Keratinocyte (primary cell): Measurements from ENCODE around the gene HOXD8. TPM values are rescaled to one million over a fixed set of nuclear protein-coding genes. Genes with fewer than 3 reads are reported as not detected.

Experiments used
- DNase-seq: peaks from one replicate; pipeline ENCODE4 v3.0.0-alpha.2; 2011; ENCODE audit warnings: low read depth, missing footprints, low spot score
- FAIRE-seq: peaks from 2 replicates; lab custom pipeline; 2011; peaks lifted over from hg19 to GRCh38; lab: Jason Lieb, UNC
- H2AFZ ChIP-seq: 2 replicates; pipeline ENCODE4 v1.6.0; 2012; ENCODE audit warnings: low read length, control low read depth, inconsistent platforms; ENCODE audit not compliant: control insufficient read depth
- H3K27ac ChIP-seq: 2 replicates; pipeline ENCODE4 v1.5.1; 2011; ENCODE audit warnings: low read length; ENCODE audit not compliant: control insufficient read depth, insufficient read depth
- H3K27me3 ChIP-seq: 3 replicates; pipeline ENCODE4 v1.6.0; 2011; ENCODE audit warnings: low read length; ENCODE audit not compliant: control insufficient read depth, insufficient read depth; ENCODE audit errors: extremely low read depth
- H3K36me3 ChIP-seq, 2 experiments: 2 replicates in 1 of 2; 3 replicates in 1 of 2; pipeline ENCODE4 v1.5.1; 2011; ENCODE audit warnings: low read length in 2 of 2, mild to moderate bottlenecking in 1 of 2; ENCODE audit not compliant: control insufficient read depth in 2 of 2, insufficient read depth in 2 of 2; ENCODE audit errors: extremely low read depth in 1 of 2
- H3K4me1 ChIP-seq: 3 replicates; pipeline ENCODE4 v1.5.1; 2011; ENCODE audit warnings: low read length; ENCODE audit not compliant: control insufficient read depth, insufficient read depth; ENCODE audit errors: extremely low read depth
- H3K4me2 ChIP-seq: 3 replicates; pipeline ENCODE4 v1.6.0; 2011; ENCODE audit warnings: low read depth, low read length; ENCODE audit not compliant: control insufficient read depth, insufficient read depth; ENCODE audit errors: extremely low read depth
- H3K4me3 ChIP-seq, 3 experiments: fragments of 200-600 bp in 1 of 3; sonication (generic) in 1 of 3; 2 replicates in 2 of 3; 3 replicates in 1 of 3; pipeline ENCODE4 v1.5.1; 2011 to 2016; ENCODE audit warnings: low read length in 3 of 3, mild to moderate bottlenecking in 3 of 3, control low read depth in 2 of 3, inconsistent platforms in 1 of 3, low read depth in 1 of 3, mixed read lengths in 1 of 3, mixed run types in 1 of 3, moderate library complexity in 1 of 3; ENCODE audit not compliant: control insufficient read depth in 2 of 3, insufficient read depth in 2 of 3; ENCODE audit errors: extremely low read depth in 1 of 3
- H3K79me2 ChIP-seq: 2 replicates; pipeline ENCODE4 v1.6.0; 2012; ENCODE audit warnings: low read length; ENCODE audit not compliant: control insufficient read depth, insufficient read depth
- H3K9ac ChIP-seq: 3 replicates; pipeline ENCODE4 v1.6.0; 2011; ENCODE audit warnings: low read length; ENCODE audit not compliant: control insufficient read depth, insufficient read depth; ENCODE audit errors: extremely low read depth
- H3K9me1 ChIP-seq: 3 replicates; pipeline ENCODE4 v1.6.0; 2011; ENCODE audit warnings: low read length; ENCODE audit not compliant: control insufficient read depth, insufficient read depth; ENCODE audit errors: extremely low read depth
- H3K9me3 ChIP-seq: 2 replicates; pipeline ENCODE4 v1.5.1; 2012; ENCODE audit warnings: low read depth, low read length; ENCODE audit not compliant: control insufficient read depth
- H4K20me1 ChIP-seq: 3 replicates; pipeline ENCODE4 v1.6.0; 2011; ENCODE audit warnings: low read length; ENCODE audit not compliant: control insufficient read depth, insufficient read depth; ENCODE audit errors: extremely low read depth
- EZH2 ChIP-seq: IDR thresholded peaks from one replicate; pipeline ENCODE4 v1.6.1; 2012; ENCODE audit warnings: inconsistent platforms, mild to moderate bottlenecking, low read length, moderate library complexity
- dilution Hi-C: fragments of 300-500 bp; cut with MboI; formaldehyde crosslinking; loops from one replicate; pipeline ENCODE4 v1.7.0; 2020; ENCODE audit warnings: low sequenced_read_pairs; ENCODE audit not compliant: extremely low pct_ligation_motif_present
- polyA plus RNA-seq, 5 experiments: library from polyadenylated mRNA; depleted of rRNA in 3 of 5; stranded (reverse) in 3 of 5; stranded (forward) in 1 of 5; unstranded in 1 of 5; fragments of >200 nt; gene quantifications; 1 replicate in 1 of 5; 2 replicates in 3 of 5; 3 replicates in 1 of 5; pipeline versions ENCODE4 v1.2.1 to v1.2.3, GENCODE V29; 2011 to 2012; ENCODE audit warnings: missing spikeins in 2 of 5, low read depth in 1 of 5, low replicate concordance in 1 of 5
- TF ChIP-seq, protein P1 (sequence below), 3 experiments: IDR thresholded peaks in 1 of 3; conservative IDR thresholded peaks in 1 of 3; optimal IDR thresholded peaks in 1 of 3; 2 replicates in 2 of 3; 3 replicates in 1 of 3; pipeline versions ENCODE3 to v1.5.1; 2011; ENCODE audit warnings: low read length in 3 of 3, mild to moderate bottlenecking in 3 of 3, moderate library complexity in 2 of 3, control low read depth in 1 of 3, inconsistent platforms in 1 of 3; ENCODE audit not compliant: insufficient read depth in 2 of 3; ENCODE audit errors: extremely low read depth in 1 of 3

Gene HOXD8
- polyA plus RNA-seq, 1 donor (not counting 4 experiments of a cell fraction or from before 2014, with no cell fraction given) = not detected

- dilution Hi-C loops = no loop called here
- Histone ChIP-seq H3K79me2 (no peaks in the 10 kb centered on the region), H3K4me1 (no peaks in the 10 kb centered on the region), H2AFZ (no peak overlapping the region), H4K20me1 (no peaks in the 10 kb centered on the region), H3K4me2 (no peak overlapping the region), H3K4me3 (no peak overlapping the region), H3K9ac (no peak overlapping the region), H3K9me1 (no peaks in the 10 kb centered on the region), H3K9me3 (peaks cover 4% of the 10 kb centered on the region), H3K27ac (no peak overlapping the region), H3K27me3 (peaks cover 94% of the 10 kb centered on the region), H3K36me3 (no peaks in the 10 kb centered on the region)
- no peak for DNase-seq
- TF ChIP-seq EZH2 = no peak
- TF ChIP-seq, protein P1, sequence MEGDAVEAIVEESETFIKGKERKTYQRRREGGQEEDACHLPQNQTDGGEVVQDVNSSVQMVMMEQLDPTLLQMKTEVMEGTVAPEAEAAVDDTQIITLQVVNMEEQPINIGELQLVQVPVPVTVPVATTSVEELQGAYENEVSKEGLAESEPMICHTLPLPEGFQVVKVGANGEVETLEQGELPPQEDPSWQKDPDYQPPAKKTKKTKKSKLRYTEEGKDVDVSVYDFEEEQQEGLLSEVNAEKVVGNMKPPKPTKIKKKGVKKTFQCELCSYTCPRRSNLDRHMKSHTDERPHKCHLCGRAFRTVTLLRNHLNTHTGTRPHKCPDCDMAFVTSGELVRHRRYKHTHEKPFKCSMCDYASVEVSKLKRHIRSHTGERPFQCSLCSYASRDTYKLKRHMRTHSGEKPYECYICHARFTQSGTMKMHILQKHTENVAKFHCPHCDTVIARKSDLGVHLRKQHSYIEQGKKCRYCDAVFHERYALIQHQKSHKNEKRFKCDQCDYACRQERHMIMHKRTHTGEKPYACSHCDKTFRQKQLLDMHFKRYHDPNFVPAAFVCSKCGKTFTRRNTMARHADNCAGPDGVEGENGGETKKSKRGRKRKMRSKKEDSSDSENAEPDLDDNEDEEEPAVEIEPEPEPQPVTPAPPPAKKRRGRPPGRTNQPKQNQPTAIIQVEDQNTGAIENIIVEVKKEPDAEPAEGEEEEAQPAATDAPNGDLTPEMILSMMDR (optimal IDR thresholded peaks at IDR 0.05 in 1 of 3, IDR thresholded peaks at IDR 0.05 in 1 of 3, conservative IDR thresholded peaks at IDR 0.05 in 1 of 3; ENCODE audit: extremely low read depth in 1 of 3, insufficient read depth in 2 of 3, low read length in 3 of 3) = no peak
- no peak for FAIRE-seq
Measured at GRCh38 chr2:176134035-176134434, 4.5 kb downstream of the HOXD8 start.

GRCh38 chr2:176135035-176135440, 5.5 kb downstream of the HOXD8 start:
- dilution Hi-C loops = no loop called here
- H3K4me1 ChIP-seq = no peaks in the 10 kb centered on the region
- no peaks in the 10 kb centered on the region for H3K9me1 ChIP-seq
- H3K9me3 ChIP-seq = peaks cover 8% of the 10 kb centered on the region
- no peaks in the 10 kb centered on the region for H4K20me1 ChIP-seq
- H2AFZ ChIP-seq = no peak overlapping the region
- no peaks in the 10 kb centered on the region for H3K79me2 ChIP-seq
- TF ChIP-seq, protein P1 (optimal IDR thresholded peaks at IDR 0.05 in 1 of 3, IDR thresholded peaks at IDR 0.05 in 1 of 3, conservative IDR thresholded peaks at IDR 0.05 in 1 of 3; ENCODE audit: extremely low read depth in 1 of 3, insufficient read depth in 2 of 3, low read length in 3 of 3) = no peak
- TF ChIP-seq EZH2 = no peak
- DNase-seq = no peak
- H3K27ac ChIP-seq = no peak overlapping the region
- peaks cover 92% of the 10 kb centered on the region for H3K27me3 ChIP-seq
- no peak overlapping the region for H3K4me2 ChIP-seq
- H3K36me3 ChIP-seq = no peaks in the 10 kb centered on the region
- H3K4me3 ChIP-seq = no peak overlapping the region
- FAIRE-seq = no peak
- H3K9ac ChIP-seq = no peak overlapping the region
